ENCODE data around the gene INSC. TPM values are rescaled to one million over a fixed set of nuclear protein-coding genes. Genes with fewer than 3 reads are reported as not detected.

The INSC gene
- total RNA-seq, 1 donor from 2014 or later = 0.23 TPM

- Mint-ChIP-seq H3K4me1 (ENCODE audit: unreplicated experiment) (peaks cover 10% of the 10 kb centered on the region), H3K27me3 (ENCODE audit: unreplicated experiment) (no peaks in the 10 kb centered on the region), H3K27ac (ENCODE audit: unreplicated experiment) (peak overlapping the region; percentile 79), H3K36me3 (ENCODE audit: low read depth, unreplicated experiment) (no peaks in the 10 kb centered on the region), H3K4me3 (ENCODE audit: unreplicated experiment) (no peak overlapping the region), H3K9me3 (ENCODE audit: unreplicated experiment) (no peaks in the 10 kb centered on the region)
- DNase-seq (ENCODE audit: low spot score) = no peak
- TF ChIP-seq CTCF (IDR thresholded peaks at IDR 0.05; ENCODE audit: unreplicated experiment) = no peak
Observed at GRCh38 chr11:15258433-15259165, 143.9 kb downstream of the INSC start.

GRCh38 chr11:15266999-15267398 is 152.3 kb downstream of the INSC start:
- Mint-ChIP-seq H3K4me3 (ENCODE audit: unreplicated experiment) (no peak overlapping the region), H3K27ac (ENCODE audit: unreplicated experiment) (no peak overlapping the region), H3K9me3 (ENCODE audit: unreplicated experiment) (peaks cover 3% of the 10 kb centered on the region), H3K27me3 (ENCODE audit: unreplicated experiment) (no peaks in the 10 kb centered on the region), H3K36me3 (ENCODE audit: low read depth, unreplicated experiment) (no peaks in the 10 kb centered on the region), H3K4me1 (ENCODE audit: unreplicated experiment) (peaks cover 6% of the 10 kb centered on the region)
- DNase-seq (ENCODE audit: low spot score) = no peak
- TF ChIP-seq CTCF (IDR thresholded peaks at IDR 0.05; ENCODE audit: unreplicated experiment) = no peak

- Mint-ChIP-seq H3K4me3 (ENCODE audit: unreplicated experiment) (no peak overlapping the region), H3K36me3 (ENCODE audit: low read depth, unreplicated experiment) (no peaks in the 10 kb centered on the region), H3K4me1 (ENCODE audit: unreplicated experiment) (peaks cover 8% of the 10 kb centered on the region), H3K27ac (ENCODE audit: unreplicated experiment) (no peak overlapping the region), H3K9me3 (ENCODE audit: unreplicated experiment) (peaks cover 3% of the 10 kb centered on the region), H3K27me3 (ENCODE audit: unreplicated experiment) (peaks cover 2% of the 10 kb centered on the region)
- no peak for TF ChIP-seq CTCF (IDR thresholded peaks at IDR 0.05; ENCODE audit: unreplicated experiment)
- no peak for DNase-seq (ENCODE audit: low spot score)
Observed at GRCh38 chr11:15268598-15268997, 153.9 kb downstream of the INSC start.

- no peaks in the 10 kb centered on the region for H3K36me3 Mint-ChIP-seq (ENCODE audit: low read depth, unreplicated experiment)
- H3K27ac Mint-ChIP-seq (ENCODE audit: unreplicated experiment) = no peak overlapping the region
- no peak for DNase-seq (ENCODE audit: low spot score)
- H3K4me3 Mint-ChIP-seq (ENCODE audit: unreplicated experiment) = no peak overlapping the region
- TF ChIP-seq CTCF (IDR thresholded peaks at IDR 0.05; ENCODE audit: unreplicated experiment) = no peak
- peaks cover 2% of the 10 kb centered on the region for H3K27me3 Mint-ChIP-seq (ENCODE audit: unreplicated experiment)
- H3K4me1 Mint-ChIP-seq (ENCODE audit: unreplicated experiment) = peaks cover 8% of the 10 kb centered on the region
- no peaks in the 10 kb centered on the region for H3K9me3 Mint-ChIP-seq (ENCODE audit: unreplicated experiment)
Observed at GRCh38 chr11:15275141-15275540, 160.4 kb downstream of the INSC start.

- Mint-ChIP-seq H3K36me3 (ENCODE audit: low read depth, unreplicated experiment) (no peaks in the 10 kb centered on the region), H3K4me1 (ENCODE audit: unreplicated experiment) (peaks cover 6% of the 10 kb centered on the region), H3K4me3 (ENCODE audit: unreplicated experiment) (no peak overlapping the region), H3K9me3 (ENCODE audit: unreplicated experiment) (no peaks in the 10 kb centered on the region), H3K27me3 (ENCODE audit: unreplicated experiment) (peaks cover 2% of the 10 kb centered on the region), H3K27ac (ENCODE audit: unreplicated experiment) (no peak overlapping the region)
- peak; percentile 77 for TF ChIP-seq CTCF (IDR thresholded peaks at IDR 0.05; ENCODE audit: unreplicated experiment)
- peak; percentile 28 for DNase-seq (ENCODE audit: low spot score)
Observed at GRCh38 chr11:15276621-15277020, 161.9 kb downstream of the INSC start.
